GM12878 (cell line): ENCODE results near the gene GABPB2. TPM values are rescaled to one million over a fixed set of nuclear protein-coding genes. Genes with fewer than 3 reads are reported as not detected.

Experiments
- ATAC-seq: fragments of 200-7000 bp; cut with Tn5 transposase; 3 replicates; pipeline ENCODE4 v1.9.1; 2020; ENCODE audit warnings: mild to moderate bottlenecking, moderate library complexity
- BruUV-seq: library from RNA; stranded (reverse); fragments of 400-500 nt; replicated peaks from 2 replicates; lab custom pipeline; 2021; lab: Mats Ljungman, UMichigan
- CTCF ChIA-PET: fragments of 300-600 bp; sonication (Branson Sonifier 250); formaldehyde crosslinking; extraction: SDS; loops from one replicate; lab custom pipeline; 2021; ENCODE audit warnings: inconsistent platforms; lab: Yijun Ruan, JAX
- POLR2A ChIA-PET: fragments of 350-600 bp; formaldehyde crosslinking; extraction: SDS; loops from one replicate; lab custom pipeline; 2021; ENCODE audit warnings: inconsistent platforms; lab: Charles Lee
- RAD21 ChIA-PET: fragments of 300-600 bp; sonication (Branson Sonifier 250); formaldehyde crosslinking; loops from one replicate; lab custom pipeline; 2023; ENCODE audit warnings: antibody characterized with exemption; ENCODE audit not compliant: unreplicated experiment; lab: Charles Lee
- SMC1A ChIA-PET: fragments of 300-600 bp; sonication (Branson Sonifier 250); formaldehyde crosslinking; loops from one replicate; lab custom pipeline; 2023; ENCODE audit not compliant: unreplicated experiment, uncharacterized antibody; lab: Charles Lee
- DNase-seq: peaks from one replicate; pipeline ENCODE4 v3.0.0-alpha.2; 2011; ENCODE audit warnings: low read depth, low spot score
- FAIRE-seq: peaks from 3 replicates; lab custom pipeline; 2011; peaks lifted over from hg19 to GRCh38; lab: Jason Lieb, UNC
- H2AFZ ChIP-seq: 2 replicates; pipeline ENCODE4 v1.6.0; 2011; ENCODE audit warnings: low read depth, low read length, control low read depth; ENCODE audit not compliant: control insufficient read depth
- H3K27ac ChIP-seq: 2 replicates; pipeline ENCODE4 v1.5.1; 2011; ENCODE audit warnings: control low read depth; ENCODE audit not compliant: control insufficient read depth, insufficient read depth
- H3K27me3 ChIP-seq, 2 experiments: replicated peaks in 1 of 2; 2 replicates each; pipeline versions ENCODE4 v1.6.0 to v1.6.1; 2011; ENCODE audit warnings: low read length in 1 of 2; ENCODE audit not compliant: control insufficient read depth in 2 of 2, insufficient read depth in 2 of 2
- H3K36me3 ChIP-seq, 2 experiments: 2 replicates each; pipeline ENCODE4 v1.5.1; 2011; ENCODE audit warnings: low read length in 1 of 2; ENCODE audit not compliant: control insufficient read depth in 2 of 2, insufficient read depth in 2 of 2
- H3K4me1 ChIP-seq: 2 replicates; pipeline ENCODE4 v1.6.1; 2011; ENCODE audit warnings: mild to moderate bottlenecking, low read length, moderate library complexity, mixed read lengths; ENCODE audit not compliant: control insufficient read depth, insufficient read depth
- H3K4me2 ChIP-seq: 2 replicates; pipeline ENCODE4 v1.6.0; 2011; ENCODE audit warnings: control low read depth; ENCODE audit not compliant: control insufficient read depth, insufficient read depth
- H3K4me3 ChIP-seq: fragments of 200-600 bp; sonication (generic); 2 replicates; pipeline ENCODE4 v1.5.1; 2016
- H3K79me2 ChIP-seq: 2 replicates; pipeline ENCODE4 v1.6.0; 2011; ENCODE audit warnings: low read length; ENCODE audit not compliant: control insufficient read depth, insufficient read depth
- H3K9ac ChIP-seq: 2 replicates; pipeline ENCODE4 v1.8.0; 2011; ENCODE audit warnings: low read length, control low read depth, mixed read lengths; ENCODE audit not compliant: control insufficient read depth, insufficient read depth
- H3K9me3 ChIP-seq: replicated peaks from 3 replicates; pipeline ENCODE4 v1.5.1; 2011; ENCODE audit warnings: mild to moderate bottlenecking, low read length; ENCODE audit not compliant: control insufficient read depth, insufficient read depth
- H4K20me1 ChIP-seq: 2 replicates; pipeline ENCODE4 v1.6.0; 2011; ENCODE audit not compliant: control insufficient read depth, insufficient read depth
- BMI1 ChIP-seq: fragments of 450-650 bp; IDR thresholded peaks from 2 replicates; pipeline ENCODE4 v1.6.1; 2016; ENCODE audit warnings: mild to moderate bottlenecking, moderate library complexity, borderline replicate concordance
- EGR1 ChIP-seq, 2 experiments: IDR thresholded peaks; 1 replicate in 1 of 2; 2 replicates in 1 of 2; pipeline ENCODE4 v1.6.1; 2011 to 2012; ENCODE audit warnings: low read depth in 2 of 2, low read length in 2 of 2, borderline replicate concordance in 1 of 2, mild to moderate bottlenecking in 1 of 2, moderate library complexity in 1 of 2
- EZH2 ChIP-seq: IDR thresholded peaks from 2 replicates; pipeline ENCODE4 v1.6.1; 2012; ENCODE audit warnings: low read depth, mild to moderate bottlenecking, control low read depth, inconsistent platforms, low read length, borderline replicate concordance; ENCODE audit not compliant: control insufficient read depth
- HDGF ChIP-seq: fragments of 450-650 bp; IDR thresholded peaks from 2 replicates; pipeline ENCODE4 v1.6.1; 2016; ENCODE audit warnings: antibody characterized with exemption
- NFIC ChIP-seq: IDR thresholded peaks from 2 replicates; pipeline ENCODE4 v1.6.1; 2012; ENCODE audit warnings: low read depth, mild to moderate bottlenecking, inconsistent platforms, low read length, moderate library complexity
- RFX5 ChIP-seq: IDR thresholded peaks from 2 replicates; pipeline ENCODE4 v1.6.1; 2011; ENCODE audit warnings: low read depth, low read length, improper control_type of control experiment
- ZNF207 ChIP-seq: fragments of 450-650 bp; IDR thresholded peaks from 2 replicates; pipeline ENCODE4 v1.6.1; 2014; ENCODE audit warnings: antibody characterized with exemption, mild to moderate bottlenecking, borderline replicate concordance
- ZNF622 ChIP-seq: fragments of 450-650 bp; IDR thresholded peaks from 2 replicates; pipeline ENCODE4 v1.6.1; 2017; ENCODE audit warnings: mild to moderate bottlenecking, inconsistent platforms
- WGBS: methylation state at CpG from one replicate; pipeline ENCODE4 v1.1.6; 2016; ENCODE audit warnings: low lambda C conversion rate; ENCODE audit not compliant: insufficient replicate concordance, insufficient coverage; ENCODE audit errors: missing lambda C conversion rate; 5-methylcytosine and 5-hydroxymethylcytosine counted together
- in situ Hi-C: fragments of 300-500 bp; cut with MboI; formaldehyde crosslinking; loops from 9 replicates; pipeline ENCODE4 v1.14.3; 2018; ENCODE audit warnings: mixed read lengths
- intact Hi-C: fragments of 100-400 bp; cut with micrococcal nuclease; formaldehyde crosslinking; loops from one replicate; pipeline ENCODE4 v1.14.2; 2022; ENCODE audit not compliant: unreplicated experiment
- polyA plus RNA-seq, 11 experiments: library from polyadenylated mRNA; depleted of rRNA in 4 of 11; unstranded in 6 of 11; stranded (reverse) in 5 of 11; fragments of >200 nt; fragmentation: Nextera tagmentation in 4 of 11; fragmentation: Illumina TruSeq in 1 of 11; extraction: Ambion mirVana in 4 of 11; extraction: Trizol in 1 of 11; gene quantifications; 1 replicate in 1 of 11; 2 replicates in 10 of 11; pipeline versions ENCODE4 v1.2.1 to v1.2.3, GENCODE V29; 2011 to 2016; ENCODE audit warnings: inconsistent platforms in 2 of 11, missing spikeins in 2 of 11, low read depth in 1 of 11
- total RNA-seq, 4 experiments: library from RNA; depleted of rRNA in 3 of 4; stranded (reverse); fragments of >200 nt in 3 of 4; fragmentation: Illumina TruSeq in 1 of 4; extraction: Trizol in 1 of 4; gene quantifications; 2 replicates each; pipeline versions ENCODE4 v1.2.1 to v1.2.3, GENCODE V29; 2013 to 2021
- TF ChIP-seq, protein P1 (sequence below): IDR thresholded peaks from 2 replicates; pipeline ENCODE4 v1.6.1; 2011; ENCODE audit warnings: low read depth, mild to moderate bottlenecking, low read length, moderate library complexity, borderline replicate concordance; ENCODE audit errors: extremely low read depth
- TF ChIP-seq, protein P2 (sequence below): fragments of 450-650 bp; IDR thresholded peaks from 2 replicates; pipeline ENCODE4 v1.6.1; 2017; ENCODE audit warnings: mild to moderate bottlenecking, low read depth, inconsistent platforms; ENCODE audit not compliant: poor library complexity, severe bottlenecking

The GABPB2 gene
- total and polyA plus RNA-seq, 10 of the 15 experiments (the other 5 are each of a cell fraction or from before 2014, with no cell fraction given), result 2.3 to 10.5 (median 6.9) TPM

DNA sequence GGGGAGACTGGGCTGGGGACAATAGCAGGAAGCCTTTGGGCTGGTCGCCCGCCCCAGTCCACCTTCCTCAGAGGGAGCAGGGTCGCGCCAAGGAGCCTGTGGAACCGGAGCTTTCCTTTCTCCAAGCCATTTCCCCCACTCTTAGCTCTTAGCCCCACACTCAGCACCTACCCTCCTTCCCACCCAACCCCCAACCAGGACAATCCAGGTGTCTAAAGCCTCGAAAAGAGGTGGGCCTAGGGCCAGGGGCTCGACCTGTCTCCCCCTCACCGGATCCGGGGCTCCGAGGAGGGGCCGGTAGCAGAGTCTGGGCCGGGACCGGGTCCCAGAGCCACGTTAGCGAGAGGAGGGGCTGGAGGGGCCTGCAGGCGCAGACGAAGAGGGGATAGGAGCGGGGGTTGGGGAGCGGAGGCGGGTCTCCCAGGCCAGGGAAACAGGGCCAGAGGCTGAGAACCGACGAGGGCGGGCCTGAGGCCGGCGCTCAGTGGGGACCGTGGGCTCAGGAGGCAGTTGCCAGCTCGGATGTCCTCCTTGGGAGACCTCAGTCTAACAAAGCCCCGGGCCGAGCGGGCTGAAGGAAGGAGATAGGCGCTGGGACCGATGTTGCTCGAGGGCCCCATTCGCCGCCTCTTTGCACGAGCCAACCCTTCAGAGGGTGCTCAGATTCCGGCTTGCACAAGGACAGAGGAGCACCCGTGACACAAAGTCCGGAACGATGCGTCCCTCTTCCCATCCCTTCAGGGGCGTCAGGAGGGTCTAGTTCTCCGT, 74.9 kb downstream of the GABPB2 start:
- POLR2A ChIA-PET, result no interaction called here
- Histone ChIP-seq H3K4me3 (0 out of 2 replicates have a peak overlapping the region, but pooled peaks have one; percentile 83), H3K4me2 (peak overlapping the region; percentile 99), H3K79me2 (no peaks in the 10 kb centered on the region), H3K9ac (no peak overlapping the region; the same call in 1 of the 2 replicates), H3K36me3 (no peaks in the 10 kb centered on the region), H3K27me3 (peaks cover 0 to 8% of the 10 kb centered on the region in 2 experiments), H3K9me3 (no peaks in the 10 kb centered on the region), H2AFZ (peak overlapping the region; percentile 94), H3K4me1 (no peaks in the 10 kb centered on the region; the same call in 1 of the 2 replicates), H3K27ac (no peak overlapping the region), H4K20me1 (no peaks in the 10 kb centered on the region; the same call in 1 of the 2 replicates)
- BruUV-seq, result no TSS peak
- in situ Hi-C loops (no loop called here), intact Hi-C loops (no loop called here)
- RAD21 ChIA-PET, result interaction anchor here (0.9 to 2.7 kb wide), 2 partner anchors 10 to 11 kb away, joined by 3 to 13 read pairs; partner anchors contain the start of gene TNFAIP8L2
- FAIRE-seq, result no peak
- SMC1A ChIA-PET, result interaction anchor here (0.8 kb wide), 1 partner anchor 11 kb away, joined by 3 read pairs; the partner anchor contains the start of gene TNFAIP8L2
- ATAC-seq, result no peak
- CTCF ChIA-PET, result interaction anchor here (1.0 kb wide), 2 partner anchors 11 to 46 kb away, joined by 3 to 6 read pairs; partner anchors contain the start of gene TNFAIP8L2
- no peak for TF ChIP-seq EGR1 (IDR thresholded peaks at IDR 0.05; ENCODE audit: borderline replicate concordance in 1 of 2, low read depth in 2 of 2, low read length in 2 of 2)
- no peak for TF ChIP-seq NFIC
- TF ChIP-seq, protein P1, sequence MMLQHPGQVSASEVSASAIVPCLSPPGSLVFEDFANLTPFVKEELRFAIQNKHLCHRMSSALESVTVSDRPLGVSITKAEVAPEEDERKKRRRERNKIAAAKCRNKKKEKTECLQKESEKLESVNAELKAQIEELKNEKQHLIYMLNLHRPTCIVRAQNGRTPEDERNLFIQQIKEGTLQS, result no peak
- WGBS, result 43% methylated on average over 42 of the region's 43 CpGs
- DNase-seq, result no peak

DNA sequence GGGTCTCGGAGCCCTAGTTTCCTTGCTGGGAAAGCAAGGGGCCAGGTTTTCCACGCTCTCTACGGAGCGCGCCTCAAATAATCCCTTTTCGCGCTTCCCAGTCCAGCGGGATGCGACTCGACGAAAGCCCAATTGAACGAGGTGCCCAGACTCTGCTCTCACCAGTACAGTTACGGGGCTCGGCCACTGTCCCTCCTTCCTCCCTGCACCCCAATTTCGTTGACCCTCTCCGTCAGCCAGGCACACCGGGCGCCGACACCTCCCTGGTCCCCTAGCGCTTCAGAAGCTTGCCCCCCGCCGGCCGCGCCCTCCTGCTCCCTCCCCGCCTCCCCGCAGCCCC, 75.5 kb downstream of the GABPB2 start:
- no peak overlapping the region for H3K27ac ChIP-seq
- H3K4me2 ChIP-seq, result peak overlapping the region; percentile 99
- WGBS, result 12% methylated on average over 20 of the region's 26 CpGs
- H3K27me3 ChIP-seq, result peaks cover 0 to 8% of the 10 kb centered on the region in 2 experiments
- H3K9me3 ChIP-seq, result no peaks in the 10 kb centered on the region
- in situ Hi-C loops (no loop called here), intact Hi-C loops (no loop called here)
- no peak for FAIRE-seq
- no peaks in the 10 kb centered on the region; the same call in 1 of the 2 replicates for H4K20me1 ChIP-seq
- DNase-seq, result no peak
- ChIA-PET RAD21 (interaction anchor here (0.9 kb wide), 1 partner anchor 11 kb away, joined by 3 read pairs; the partner anchor contains the start of gene TNFAIP8L2), SMC1A (no interaction called here), POLR2A (no interaction called here), CTCF (interaction anchor here (1.2 kb wide), 1 partner anchor 46 kb away, joined by 5 read pairs; no protein-coding TSS in a partner anchor)
- H3K36me3 ChIP-seq, result no peaks in the 10 kb centered on the region
- H3K4me3 ChIP-seq, result peak overlapping the region; percentile 83
- no peaks in the 10 kb centered on the region; the same call in 1 of the 2 replicates for H3K4me1 ChIP-seq
- TF ChIP-seq, protein P2, sequence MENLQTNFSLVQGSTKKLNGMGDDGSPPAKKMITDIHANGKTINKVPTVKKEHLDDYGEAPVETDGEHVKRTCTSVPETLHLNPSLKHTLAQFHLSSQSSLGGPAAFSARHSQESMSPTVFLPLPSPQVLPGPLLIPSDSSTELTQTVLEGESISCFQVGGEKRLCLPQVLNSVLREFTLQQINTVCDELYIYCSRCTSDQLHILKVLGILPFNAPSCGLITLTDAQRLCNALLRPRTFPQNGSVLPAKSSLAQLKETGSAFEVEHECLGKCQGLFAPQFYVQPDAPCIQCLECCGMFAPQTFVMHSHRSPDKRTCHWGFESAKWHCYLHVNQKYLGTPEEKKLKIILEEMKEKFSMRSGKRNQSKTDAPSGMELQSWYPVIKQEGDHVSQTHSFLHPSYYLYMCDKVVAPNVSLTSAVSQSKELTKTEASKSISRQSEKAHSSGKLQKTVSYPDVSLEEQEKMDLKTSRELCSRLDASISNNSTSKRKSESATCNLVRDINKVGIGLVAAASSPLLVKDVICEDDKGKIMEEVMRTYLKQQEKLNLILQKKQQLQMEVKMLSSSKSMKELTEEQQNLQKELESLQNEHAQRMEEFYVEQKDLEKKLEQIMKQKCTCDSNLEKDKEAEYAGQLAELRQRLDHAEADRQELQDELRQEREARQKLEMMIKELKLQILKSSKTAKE, result no peak
- TF ChIP-seq ZNF622, result no peak
- no peak for TF ChIP-seq EZH2
- TF ChIP-seq BMI1, result peak; percentile 43; the same call in 1 of the 2 replicates
- TF ChIP-seq ZNF207, result no peak
- TF ChIP-seq RFX5, result no peak
- no peak for TF ChIP-seq HDGF
- H3K79me2 ChIP-seq, result no peaks in the 10 kb centered on the region
- H2AFZ ChIP-seq, result peak overlapping the region; percentile 94
- BruUV-seq, result no TSS peak
- H3K9ac ChIP-seq, result peak overlapping the region; percentile 54; the same call in 1 of the 2 replicates
- ATAC-seq, result peak; percentile 3; the same call in 2 of the 3 replicates
